Hepatocyte (in vitro differentiated cells): ENCODE data around the gene EIPR1. TPM values are rescaled to one million over a fixed set of nuclear protein-coding genes. Genes with fewer than 3 reads are reported as not detected.

Source experiments
- DNase-seq: peaks from one replicate; pipeline ENCODE4 v3.0.0-alpha.2; 2016; ENCODE audit warnings: low spot score
- H2AFZ ChIP-seq: fragments of 200-600 bp; sonication (generic); 2 replicates; pipeline ENCODE4 v1.6.0; 2016; ENCODE audit warnings: antibody characterized with exemption, mild to moderate bottlenecking
- H3K27ac ChIP-seq: fragments of 200-600 bp; sonication (generic); 2 replicates; pipeline ENCODE4 v1.5.1; 2016; ENCODE audit warnings: mild to moderate bottlenecking
- H3K27me3 ChIP-seq: fragments of 200-600 bp; sonication (generic); 2 replicates; pipeline ENCODE4 v1.6.1; 2016
- H3K36me3 ChIP-seq: fragments of 200-600 bp; sonication (generic); replicated peaks from 2 replicates; pipeline ENCODE4 v1.5.1; 2016; ENCODE audit warnings: low read depth; ENCODE audit not compliant: insufficient read depth
- H3K4me1 ChIP-seq: fragments of 200-600 bp; sonication (generic); 2 replicates; pipeline ENCODE4 v1.5.1; 2016; ENCODE audit warnings: mild to moderate bottlenecking, moderate library complexity; ENCODE audit not compliant: insufficient read depth
- H3K4me2 ChIP-seq: fragments of 200-600 bp; sonication (generic); 2 replicates; pipeline ENCODE4 v1.6.0; 2016
- H3K4me3 ChIP-seq: fragments of 200-600 bp; sonication (generic); 2 replicates; pipeline ENCODE4 v1.5.1; 2016; ENCODE audit warnings: mild to moderate bottlenecking
- H3K79me2 ChIP-seq: fragments of 200-600 bp; sonication (generic); 2 replicates; pipeline ENCODE4 v1.6.0; 2017; ENCODE audit warnings: mild to moderate bottlenecking
- H3K9me2 ChIP-seq: fragments of 200-600 bp; sonication (generic); replicated peaks from 2 replicates; pipeline ENCODE4 v1.6.0; 2017; ENCODE audit warnings: mild to moderate bottlenecking; ENCODE audit not compliant: insufficient read depth
- H3K9me3 ChIP-seq: fragments of 200-600 bp; sonication (generic); 2 replicates; pipeline ENCODE4 v1.5.1; 2016; ENCODE audit warnings: low read depth, mild to moderate bottlenecking
- H4K20me1 ChIP-seq: fragments of 200-600 bp; sonication (generic); 2 replicates; pipeline ENCODE4 v1.6.0; 2016; ENCODE audit warnings: mild to moderate bottlenecking; ENCODE audit not compliant: insufficient read depth, poor library complexity, severe bottlenecking
- EZH2 ChIP-seq: fragments of 200-600 bp; sonication (generic); IDR thresholded peaks from 2 replicates; pipeline ENCODE4 v1.6.1; 2016; ENCODE audit warnings: antibody characterized with exemption, mild to moderate bottlenecking, borderline replicate concordance
- EZH2phosphoT487 ChIP-seq: fragments of 200-600 bp; sonication (generic); IDR thresholded peaks from one replicate; pipeline ENCODE4 v1.6.1; 2018; ENCODE audit warnings: antibody characterized with exemption, mild to moderate bottlenecking, low read depth, moderate library complexity; ENCODE audit not compliant: unreplicated experiment, severe bottlenecking
- WGBS: methylation state at CpG from one replicate; pipeline ENCODE4 v1.1.6; 2016; ENCODE audit warnings: low lambda C conversion rate; ENCODE audit errors: missing lambda C conversion rate; 5-methylcytosine and 5-hydroxymethylcytosine counted together
- polyA plus RNA-seq: library from polyadenylated mRNA; unstranded; fragments of >200 nt; fragmentation: Nextera tagmentation; extraction: Ambion mirVana; gene quantifications from 2 replicates; pipeline ENCODE4 v1.2.1, GENCODE V29; 2016
- total RNA-seq: library from RNA; depleted of rRNA; stranded (reverse); fragments of >200 nt; gene quantifications from 2 replicates; pipeline ENCODE4 v1.2.3, GENCODE V29; 2014
- TF ChIP-seq, protein P1 (sequence below): fragments of 200-600 bp; sonication (generic); IDR thresholded peaks from 2 replicates; pipeline ENCODE4 v1.5.1; 2016; ENCODE audit warnings: antibody characterized with exemption, mild to moderate bottlenecking; ENCODE audit not compliant: poor library complexity

The EIPR1 gene
- total and polyA plus RNA-seq, 2 experiments from 2014 or later: 27.4 to 42.3 TPM

DNA sequence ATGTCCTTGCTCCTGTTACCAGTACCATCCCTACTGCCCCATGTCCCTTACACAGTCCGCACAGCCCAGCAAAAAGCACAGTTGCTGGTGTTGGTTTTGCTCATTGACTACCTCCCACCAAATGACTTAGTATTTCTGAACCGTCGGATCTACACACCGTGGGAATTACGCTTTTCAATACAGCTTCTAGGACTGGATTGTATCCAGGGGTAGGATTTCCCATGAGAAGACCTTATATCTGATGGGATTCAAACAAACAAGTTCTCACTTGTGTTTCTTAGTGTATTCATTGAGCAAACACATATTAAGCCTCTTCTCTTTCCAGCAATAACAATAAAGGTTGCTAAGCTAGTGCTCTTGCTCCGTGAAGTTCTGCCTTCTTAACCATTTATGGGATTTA is 27.7 kb upstream of the EIPR1 start:
- Histone ChIP-seq H3K4me3 (no peak overlapping the region), H3K4me1 (no peaks in the 10 kb centered on the region), H3K27me3 (no peaks in the 10 kb centered on the region), H2AFZ (no peak overlapping the region), H3K9me3 (no peaks in the 10 kb centered on the region), H3K9me2 (no peaks in the 10 kb centered on the region), H4K20me1 (no peaks in the 10 kb centered on the region), H3K27ac (no peak overlapping the region), H3K4me2 (no peak overlapping the region), H3K36me3 (no peaks in the 10 kb centered on the region), H3K79me2 (peaks cover 7% of the 10 kb centered on the region)
- no peak for DNase-seq
- TF ChIP-seq, protein P1, sequence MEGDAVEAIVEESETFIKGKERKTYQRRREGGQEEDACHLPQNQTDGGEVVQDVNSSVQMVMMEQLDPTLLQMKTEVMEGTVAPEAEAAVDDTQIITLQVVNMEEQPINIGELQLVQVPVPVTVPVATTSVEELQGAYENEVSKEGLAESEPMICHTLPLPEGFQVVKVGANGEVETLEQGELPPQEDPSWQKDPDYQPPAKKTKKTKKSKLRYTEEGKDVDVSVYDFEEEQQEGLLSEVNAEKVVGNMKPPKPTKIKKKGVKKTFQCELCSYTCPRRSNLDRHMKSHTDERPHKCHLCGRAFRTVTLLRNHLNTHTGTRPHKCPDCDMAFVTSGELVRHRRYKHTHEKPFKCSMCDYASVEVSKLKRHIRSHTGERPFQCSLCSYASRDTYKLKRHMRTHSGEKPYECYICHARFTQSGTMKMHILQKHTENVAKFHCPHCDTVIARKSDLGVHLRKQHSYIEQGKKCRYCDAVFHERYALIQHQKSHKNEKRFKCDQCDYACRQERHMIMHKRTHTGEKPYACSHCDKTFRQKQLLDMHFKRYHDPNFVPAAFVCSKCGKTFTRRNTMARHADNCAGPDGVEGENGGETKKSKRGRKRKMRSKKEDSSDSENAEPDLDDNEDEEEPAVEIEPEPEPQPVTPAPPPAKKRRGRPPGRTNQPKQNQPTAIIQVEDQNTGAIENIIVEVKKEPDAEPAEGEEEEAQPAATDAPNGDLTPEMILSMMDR: no peak
- no peak for TF ChIP-seq EZH2
- WGBS: 97% methylated on average over 6 of the region's 6 CpGs

DNA sequence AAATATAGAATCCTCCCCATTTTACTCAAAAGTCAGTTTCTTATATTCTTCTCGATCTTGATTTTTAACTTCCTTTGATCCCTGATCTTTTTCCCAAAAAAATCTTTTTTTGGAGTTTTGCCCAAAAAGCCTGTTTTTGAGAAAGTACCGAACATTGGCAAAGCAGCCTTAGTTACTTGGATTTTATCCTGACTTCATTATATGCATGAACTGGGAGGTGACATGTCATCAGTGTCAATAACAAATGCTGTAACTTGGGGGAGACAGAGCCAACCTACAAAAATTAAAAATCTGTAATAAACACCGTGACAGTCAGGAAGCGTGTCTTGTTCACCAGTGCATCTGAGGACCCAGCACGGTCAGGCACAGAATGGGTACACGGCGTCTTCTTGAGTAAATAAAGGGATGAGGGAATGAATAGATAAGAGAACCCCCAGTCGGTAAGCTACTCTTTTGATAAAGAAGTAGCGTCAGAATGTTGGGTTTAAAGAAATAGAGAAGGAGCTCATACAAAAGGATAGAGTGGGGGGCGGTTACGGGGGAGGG is 26.8 kb upstream of the EIPR1 start:
- no peaks in the 10 kb centered on the region for H4K20me1 ChIP-seq
- 89% methylated on average over 11 of the region's 11 CpGs for WGBS
- TF ChIP-seq, protein P1: no peak
- TF ChIP-seq EZH2 (no peak), EZH2phosphoT487 (no peak)
- H3K36me3 ChIP-seq: no peaks in the 10 kb centered on the region
- no peak overlapping the region for H3K4me2 ChIP-seq
- no peak overlapping the region for H3K27ac ChIP-seq
- H3K4me3 ChIP-seq: no peak overlapping the region
- H3K4me1 ChIP-seq: no peaks in the 10 kb centered on the region
- no peak for DNase-seq
- no peaks in the 10 kb centered on the region for H3K9me2 ChIP-seq
- no peak overlapping the region for H2AFZ ChIP-seq
- H3K79me2 ChIP-seq: peaks cover 7% of the 10 kb centered on the region
- H3K9me3 ChIP-seq: no peaks in the 10 kb centered on the region
- H3K27me3 ChIP-seq: no peaks in the 10 kb centered on the region

DNA sequence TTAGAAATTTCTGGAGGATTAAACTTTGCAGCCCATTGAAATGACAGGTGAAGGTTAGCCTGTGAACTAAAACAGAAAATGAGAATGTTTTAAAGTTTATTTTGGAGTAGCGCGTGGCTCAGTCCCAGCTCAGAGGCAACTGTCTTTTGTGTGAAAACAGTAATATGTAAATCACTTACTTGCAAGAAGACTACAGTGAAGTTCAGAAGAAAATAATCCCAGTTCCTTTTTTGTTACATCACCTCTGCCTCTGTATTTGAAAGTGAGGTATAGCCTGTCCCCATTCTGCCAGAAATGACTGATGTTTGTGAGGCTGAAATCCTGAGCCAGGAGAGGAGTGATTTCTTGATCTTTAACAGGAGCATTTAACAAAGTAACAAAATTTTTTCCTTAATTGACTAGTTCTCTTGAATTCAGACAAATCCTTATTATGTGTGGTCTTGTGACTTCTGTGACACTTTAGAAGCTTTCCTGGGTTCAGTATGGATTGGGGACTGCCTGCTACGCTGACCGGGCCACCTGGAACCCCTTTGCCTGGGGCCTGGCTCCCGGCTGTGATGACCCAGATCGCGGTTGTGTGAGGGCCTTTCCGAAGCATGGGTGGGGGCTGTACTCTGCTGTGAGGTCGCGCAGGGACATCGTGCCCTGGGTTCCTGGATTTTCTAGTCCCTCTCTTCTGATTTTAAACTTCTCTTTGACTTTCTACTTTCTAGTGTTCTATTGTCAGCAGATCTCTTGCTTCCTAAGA is 26.1 kb upstream of the EIPR1 start:
- 96% methylated on average over 11 of the region's 11 CpGs for WGBS
- H2AFZ ChIP-seq: no peak overlapping the region
- DNase-seq: no peak
- no peak overlapping the region for H3K4me3 ChIP-seq
- H3K9me2 ChIP-seq: no peaks in the 10 kb centered on the region
- H3K27me3 ChIP-seq: no peaks in the 10 kb centered on the region
- H3K79me2 ChIP-seq: peaks cover 7% of the 10 kb centered on the region
- H3K4me2 ChIP-seq: no peak overlapping the region
- TF ChIP-seq EZH2phosphoT487 (no peak), EZH2 (no peak)
- TF ChIP-seq, protein P1: no peak
- no peak overlapping the region for H3K27ac ChIP-seq
- no peaks in the 10 kb centered on the region for H3K36me3 ChIP-seq
- no peaks in the 10 kb centered on the region for H3K4me1 ChIP-seq
- no peaks in the 10 kb centered on the region for H4K20me1 ChIP-seq
- H3K9me3 ChIP-seq: no peaks in the 10 kb centered on the region
